NOMO-1 treated with DMSO at 0.1 percent for 48 hours (cell line): ENCODE measurements around the gene LCP2.

Experiments
- DNase-seq: peaks from one replicate; lab custom pipeline; 2025; ENCODE audit not compliant: unreplicated experiment; lab: John Stamatoyannopoulos, UW

Gene LCP2

DNA sequence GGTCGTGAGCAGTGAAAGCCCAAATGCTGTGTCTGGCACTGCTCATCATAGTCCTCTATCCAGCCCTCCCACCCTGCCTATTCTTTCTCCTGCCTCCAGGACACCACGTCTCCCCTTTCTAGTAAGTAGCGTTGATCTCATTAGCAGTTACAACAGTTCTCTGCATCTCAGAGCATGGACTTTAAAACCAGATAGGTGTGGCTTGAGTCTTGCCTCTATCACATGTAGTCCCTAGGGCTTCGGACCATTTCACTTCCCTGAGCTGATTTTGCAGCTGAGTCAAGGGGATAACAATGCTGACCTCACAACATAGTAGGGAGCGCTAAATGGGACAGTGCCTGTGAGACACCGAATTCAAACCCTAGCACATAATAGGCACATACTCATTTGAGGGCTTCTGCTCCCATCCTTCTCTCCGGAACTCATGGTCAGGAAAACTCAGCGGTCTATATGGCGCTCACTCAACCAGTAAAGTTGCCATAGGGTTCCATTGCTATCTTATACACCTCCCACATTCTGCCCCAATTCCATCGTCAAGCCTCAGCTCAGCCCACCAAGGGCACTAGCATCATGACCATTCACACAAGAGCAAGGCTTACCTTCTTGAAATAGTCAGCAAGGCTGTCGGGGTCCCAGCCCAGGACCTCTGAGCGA, 515 bp downstream of the LCP2 start:
- peak; percentile 54 for DNase-seq

DNA sequence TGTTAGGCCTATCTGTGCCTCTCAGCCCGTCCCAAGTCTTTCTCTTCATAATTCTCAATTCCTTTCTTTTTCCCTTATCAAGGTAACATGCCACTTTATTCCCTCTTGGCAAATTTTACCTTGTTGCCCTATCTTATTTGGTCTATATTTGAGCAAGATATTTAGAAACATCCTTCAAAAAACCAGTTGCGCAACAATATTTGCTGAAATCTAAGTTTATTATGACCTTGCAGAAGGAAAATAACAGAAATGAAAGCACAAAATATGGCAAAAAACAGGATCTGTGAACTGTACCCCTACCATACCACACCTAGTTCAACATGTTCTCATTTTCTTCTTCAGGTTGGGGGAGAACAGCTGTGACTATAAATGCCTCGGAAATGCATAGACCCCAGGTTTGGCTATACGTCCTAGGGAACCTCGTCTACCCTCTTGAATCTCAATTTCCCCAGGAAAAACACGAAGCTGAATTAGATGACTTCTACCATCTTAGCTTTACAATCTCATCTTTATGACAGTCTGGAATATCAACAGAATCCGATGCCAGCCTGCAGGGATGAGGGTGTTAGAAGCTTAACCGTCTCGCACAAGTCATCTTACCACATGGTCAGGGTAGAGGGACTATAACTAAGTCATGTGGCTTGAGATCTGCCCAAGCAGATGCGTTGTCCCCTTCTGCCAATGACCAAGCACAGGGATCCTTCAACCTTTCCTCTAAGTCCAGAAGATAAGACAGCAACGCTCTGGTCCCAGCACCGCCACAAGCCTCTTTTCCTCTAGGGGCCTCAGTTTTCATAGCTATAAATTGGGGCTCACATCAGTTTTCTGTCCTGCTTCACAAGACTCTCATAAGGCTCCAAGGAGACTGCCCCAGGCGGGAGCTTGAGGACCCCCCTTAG, 1.3 kb downstream of the LCP2 start:
- peak; percentile 22 for DNase-seq

DNA sequence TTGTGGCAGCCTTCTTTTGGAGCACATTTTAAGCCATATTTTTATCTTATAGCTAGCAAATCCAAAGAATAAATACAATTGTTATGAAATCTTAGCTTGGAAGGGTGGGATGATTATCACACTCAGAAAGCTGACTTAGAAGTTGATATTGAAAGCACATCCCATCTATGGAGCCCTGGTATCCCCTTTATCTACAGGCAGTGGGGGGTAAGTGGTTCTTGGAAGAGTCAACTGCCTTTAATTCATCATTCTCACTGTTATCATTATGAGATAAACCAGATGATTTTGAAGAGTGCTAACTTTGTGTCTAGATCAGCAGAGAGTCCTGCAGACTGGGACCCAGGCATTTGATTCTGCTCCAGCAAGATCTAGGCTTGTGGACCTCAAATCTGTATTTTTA, 3.0 kb downstream of the LCP2 start:
- DNase-seq, result no peak

DNA sequence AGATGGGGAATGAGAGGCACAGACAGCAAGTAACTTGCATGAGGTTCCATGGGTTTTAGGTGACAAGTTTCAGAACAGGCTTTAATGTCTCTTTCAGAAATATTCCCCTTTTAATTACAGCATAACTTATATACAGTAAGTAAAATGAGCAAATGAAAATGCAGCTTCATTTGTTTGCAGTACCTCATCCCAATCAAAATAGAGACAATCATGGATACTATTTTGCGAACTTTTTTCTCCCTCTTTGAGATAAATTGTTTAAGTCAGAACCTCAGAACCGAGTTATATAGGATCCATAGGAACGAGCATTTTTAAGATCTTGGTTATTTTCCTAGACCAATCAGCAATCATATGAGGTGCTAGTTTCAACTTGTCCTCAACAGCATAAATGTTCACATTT, 3.5 kb downstream of the LCP2 start:
- DNase-seq, result no peak

DNA sequence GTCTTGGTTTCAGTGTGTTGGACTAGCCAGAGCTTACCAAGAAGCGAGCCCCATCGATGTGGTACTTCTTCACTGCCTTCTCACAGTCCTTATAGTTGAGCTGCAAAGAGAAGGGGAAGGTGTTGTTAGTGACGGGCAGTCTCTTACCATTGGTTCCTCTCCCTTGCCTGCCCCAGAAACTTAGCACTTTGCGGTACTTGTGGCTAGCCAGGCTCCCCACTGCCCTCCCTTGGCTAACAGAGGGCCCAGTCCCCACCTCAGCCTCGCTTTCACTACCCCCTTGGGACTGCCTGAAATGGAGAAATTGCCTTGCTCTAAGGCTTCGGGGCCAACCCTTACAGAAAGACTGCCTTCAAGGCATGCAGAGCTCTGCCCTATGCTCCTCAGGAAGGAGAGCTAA, 4.3 kb downstream of the LCP2 start:
- peak; percentile 99 for DNase-seq

DNA sequence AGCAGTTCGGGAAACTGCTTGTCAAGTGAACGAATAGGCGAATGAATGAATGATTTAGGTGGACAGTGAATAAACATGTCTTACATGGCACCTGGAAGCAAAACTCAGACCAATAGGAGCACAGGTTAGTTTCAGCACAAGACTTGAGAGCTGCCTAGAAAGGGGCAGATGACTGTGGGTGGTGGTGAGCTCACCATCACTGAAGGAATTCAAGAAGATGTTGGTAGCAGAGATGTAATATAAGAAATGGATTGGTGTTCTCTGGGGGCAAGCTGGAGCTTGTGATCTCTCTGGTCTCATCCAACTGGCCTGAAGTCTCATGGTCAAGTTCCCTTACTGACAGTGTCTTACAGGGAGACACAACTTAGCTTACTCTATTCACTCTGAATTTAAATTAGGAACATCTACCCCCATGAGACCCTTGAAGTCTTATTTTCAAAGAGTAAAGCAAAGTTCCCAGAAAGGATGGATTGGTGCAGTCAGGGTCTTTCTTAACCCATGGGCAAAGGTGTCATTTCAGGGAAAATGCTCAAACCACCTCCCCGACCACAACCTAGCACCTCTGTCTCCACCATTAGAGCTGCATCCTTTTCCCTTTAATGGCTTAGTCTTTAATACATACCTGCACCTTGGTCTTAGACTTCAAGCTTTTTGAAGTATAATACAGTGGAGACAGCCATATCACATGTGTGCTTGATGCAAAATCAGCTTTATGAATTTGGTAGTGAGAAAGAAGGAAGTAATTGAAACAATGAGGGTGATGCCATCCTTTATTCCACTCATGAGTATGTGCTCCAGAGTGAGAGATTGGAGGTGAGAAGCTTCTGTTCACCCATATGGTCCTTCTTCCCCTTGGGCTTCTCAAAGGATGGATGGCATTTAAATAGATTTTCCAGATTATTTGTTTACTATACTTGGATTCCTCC, 5.1 kb downstream of the LCP2 start:
- no peak for DNase-seq

DNA sequence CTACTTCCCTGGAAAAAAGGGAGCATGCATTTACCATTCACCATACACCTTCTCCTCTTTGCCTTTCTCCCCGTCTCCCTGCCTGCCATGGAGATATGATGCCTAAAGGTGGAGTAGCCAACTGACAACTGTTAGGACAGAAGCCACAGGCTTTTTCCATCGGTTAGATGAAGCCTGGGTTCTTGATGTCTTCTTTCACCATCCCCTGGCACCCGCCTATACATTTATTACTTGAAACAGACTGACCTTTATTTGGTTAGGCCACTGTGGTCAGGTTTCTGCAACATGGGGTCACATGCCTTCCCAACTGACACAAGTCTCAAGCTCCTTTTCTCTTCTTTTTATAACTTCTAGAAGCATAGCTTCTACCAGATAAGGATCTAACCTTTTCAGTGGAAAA, 7.1 kb downstream of the LCP2 start:
- DNase-seq, result peak; percentile 69

DNA sequence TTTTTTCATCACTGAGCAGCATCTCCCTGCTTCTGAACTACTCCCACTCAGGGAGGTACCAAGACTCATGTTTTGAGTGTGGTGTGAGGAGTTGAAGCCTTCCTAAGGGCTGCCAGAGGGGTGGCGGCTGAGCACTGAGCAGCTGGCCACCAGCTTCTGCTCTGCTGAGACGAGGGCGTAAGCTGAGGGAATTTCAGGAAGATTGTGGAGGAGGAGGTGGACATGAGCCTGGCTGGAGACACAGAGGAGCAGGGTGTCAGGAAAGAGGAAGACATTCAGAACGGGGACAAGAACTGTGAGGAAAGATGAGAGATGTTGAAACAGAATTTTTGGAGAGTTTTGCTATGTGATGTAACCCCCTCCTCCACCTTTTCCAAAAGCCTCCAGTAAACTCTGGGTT, 7.8 kb downstream of the LCP2 start:
- DNase-seq, result no peak

DNA sequence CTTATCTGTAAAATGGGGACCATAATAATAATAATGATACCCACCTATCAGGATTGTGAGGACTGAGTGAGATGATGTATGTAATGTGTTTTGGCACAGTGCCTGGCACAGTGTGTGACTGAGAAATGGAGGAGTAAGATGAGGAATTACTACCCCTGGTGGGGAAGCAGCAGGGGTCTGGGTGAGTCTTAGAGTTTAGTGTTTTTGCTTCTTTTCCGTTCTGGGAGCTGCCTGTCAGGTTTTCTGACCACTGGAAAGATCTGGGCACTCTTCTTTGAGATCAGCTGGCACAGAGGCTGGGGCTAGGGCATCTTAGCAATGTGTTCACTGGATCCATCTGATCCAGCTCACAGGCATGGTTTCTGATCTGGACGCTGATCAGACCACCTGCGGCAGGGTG, 8.5 kb downstream of the LCP2 start:
- DNase-seq, result no peak

DNA sequence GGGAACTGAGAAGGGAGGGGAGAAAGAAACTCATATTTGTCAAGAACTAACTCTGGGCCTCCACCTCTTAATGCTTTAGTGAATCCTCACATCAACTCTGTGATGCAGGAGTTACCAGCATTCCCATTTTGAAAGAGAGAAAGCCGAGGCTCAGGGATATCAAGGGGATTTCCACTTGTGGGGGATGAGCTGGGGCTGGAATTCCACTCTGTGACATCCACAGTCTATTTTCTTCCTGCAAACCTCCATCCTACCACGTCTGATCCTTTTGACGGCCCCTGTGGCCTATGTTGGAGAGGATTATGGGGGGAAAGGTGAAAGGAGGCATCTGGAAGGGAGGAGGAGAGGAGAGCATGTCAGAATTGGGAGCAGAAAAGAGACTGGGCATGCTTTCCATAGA, 9.0 kb downstream of the LCP2 start:
- no peak for DNase-seq

DNA sequence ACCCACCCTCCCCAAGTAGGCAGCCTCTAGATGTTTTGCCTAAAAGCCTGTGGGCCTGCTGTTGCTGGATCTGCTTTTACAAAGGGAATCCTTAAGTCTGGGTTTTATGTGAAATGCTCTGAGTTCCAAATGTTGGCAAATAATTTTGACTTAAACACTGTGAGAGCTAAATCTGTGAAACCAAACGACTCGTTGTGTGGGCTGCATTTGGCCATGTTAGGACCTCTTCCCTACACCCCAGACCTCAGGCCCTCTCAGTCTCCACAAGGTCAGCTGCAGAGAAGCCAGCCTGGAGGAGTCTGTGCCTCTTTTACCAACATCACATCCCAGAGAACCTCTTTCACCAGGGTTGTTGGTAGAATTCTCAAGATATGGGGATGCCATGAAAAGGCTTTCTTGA, 9.4 kb downstream of the LCP2 start:
- DNase-seq, result no peak

DNA sequence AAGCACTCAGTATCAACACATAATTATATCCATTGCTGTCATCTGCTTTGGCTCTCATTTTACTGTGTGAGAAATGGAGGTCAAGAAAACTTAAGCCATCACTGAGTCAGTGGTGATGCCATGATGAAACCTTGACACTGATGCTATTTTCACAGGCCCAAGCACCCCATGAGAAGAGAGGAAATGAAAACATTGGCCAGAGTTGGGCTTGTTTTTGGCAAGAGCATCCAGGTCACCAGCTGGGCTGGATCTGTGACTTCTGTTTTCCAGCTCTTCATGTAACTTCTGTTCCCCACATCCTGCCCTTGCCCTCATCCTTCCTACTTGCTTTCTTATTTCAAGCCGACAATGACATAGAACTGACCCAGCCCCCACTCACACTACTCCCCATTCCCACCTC, 10.0 kb downstream of the LCP2 start:
- peak; percentile 33 for DNase-seq

DNA sequence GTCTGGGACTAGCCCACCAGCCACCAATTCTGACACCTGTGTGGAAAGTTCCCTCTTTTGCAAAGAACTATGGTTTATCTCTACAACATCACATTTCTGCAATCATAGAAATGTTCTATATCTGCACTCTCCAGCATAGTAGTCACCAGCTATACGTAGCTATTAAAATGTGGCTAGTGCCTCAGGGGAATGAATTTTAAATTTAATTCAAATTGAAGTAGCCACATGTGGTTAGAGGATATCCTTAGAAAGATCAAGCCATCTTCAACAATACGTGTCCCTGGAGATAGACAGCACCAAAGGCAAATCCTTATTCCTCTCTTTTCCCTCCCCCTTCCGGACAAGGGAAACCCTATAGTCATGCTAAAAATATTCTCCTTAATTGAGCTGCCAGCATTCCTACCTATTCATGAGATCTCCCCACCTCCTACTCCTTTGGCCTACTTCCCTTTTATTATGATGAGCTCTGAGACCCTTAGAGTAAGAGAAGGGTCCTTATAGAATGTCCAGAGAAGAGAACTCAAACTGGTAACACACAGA, 11.1 kb downstream of the LCP2 start:
- no peak for DNase-seq

DNA sequence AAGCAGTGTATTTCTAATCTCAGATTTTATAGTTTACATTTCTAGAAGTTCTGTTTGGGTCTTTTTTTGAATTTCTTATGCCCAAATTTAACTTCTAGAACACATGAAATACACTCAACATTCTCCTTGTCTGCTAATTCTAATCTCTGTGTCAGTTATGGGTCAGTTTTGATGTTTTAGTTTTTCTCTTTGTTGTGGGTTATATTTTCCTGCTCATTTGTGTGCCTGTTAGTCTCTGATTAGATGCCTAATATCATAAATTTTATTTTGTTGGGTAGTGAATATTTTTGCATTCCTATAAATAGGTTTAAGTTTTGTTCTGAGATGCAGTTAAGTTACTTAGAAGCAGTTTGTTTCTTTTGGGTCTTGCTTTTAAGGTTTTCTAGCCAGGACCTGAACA, 12.4 kb downstream of the LCP2 start:
- DNase-seq, result no peak

DNA sequence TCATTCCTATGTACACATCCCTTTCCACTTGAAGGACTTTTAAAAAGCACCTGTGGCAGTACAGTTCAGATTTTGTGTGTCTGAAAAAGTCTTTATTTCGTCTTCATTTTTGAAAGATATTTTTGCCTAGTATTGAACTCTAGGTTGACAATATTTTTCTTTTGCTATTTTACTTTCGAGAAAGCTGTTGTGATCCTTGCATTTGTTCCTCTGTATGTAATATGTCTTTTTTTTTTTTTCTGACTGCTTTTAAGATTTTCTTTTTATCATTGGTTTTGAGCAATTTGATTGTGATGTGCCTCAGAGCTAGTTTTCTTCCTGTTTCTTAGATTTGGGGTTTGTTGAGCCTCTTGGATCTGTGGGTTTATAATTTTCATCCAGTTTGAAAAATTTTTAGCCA, 13.3 kb downstream of the LCP2 start:
- DNase-seq, result no peak

DNA sequence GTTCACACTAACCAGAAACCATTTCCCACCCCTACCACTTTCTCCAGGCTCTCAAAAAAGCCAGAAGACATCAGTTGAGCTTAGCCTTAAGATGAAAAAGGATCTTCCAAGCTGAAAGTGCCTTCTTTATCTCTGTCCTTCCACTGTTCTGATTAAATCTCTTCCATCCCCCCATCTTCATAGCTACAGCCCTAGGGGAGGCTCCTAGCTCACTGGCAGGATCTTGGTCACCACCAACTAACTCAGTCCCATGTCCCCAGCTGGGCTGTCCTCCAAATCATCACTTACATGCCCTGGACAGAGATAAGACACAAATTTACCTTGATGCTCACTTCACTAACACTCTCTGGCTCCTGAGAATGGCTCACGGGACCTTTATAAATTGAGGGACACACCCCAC, 14.3 kb downstream of the LCP2 start:
- DNase-seq, result no peak

DNA sequence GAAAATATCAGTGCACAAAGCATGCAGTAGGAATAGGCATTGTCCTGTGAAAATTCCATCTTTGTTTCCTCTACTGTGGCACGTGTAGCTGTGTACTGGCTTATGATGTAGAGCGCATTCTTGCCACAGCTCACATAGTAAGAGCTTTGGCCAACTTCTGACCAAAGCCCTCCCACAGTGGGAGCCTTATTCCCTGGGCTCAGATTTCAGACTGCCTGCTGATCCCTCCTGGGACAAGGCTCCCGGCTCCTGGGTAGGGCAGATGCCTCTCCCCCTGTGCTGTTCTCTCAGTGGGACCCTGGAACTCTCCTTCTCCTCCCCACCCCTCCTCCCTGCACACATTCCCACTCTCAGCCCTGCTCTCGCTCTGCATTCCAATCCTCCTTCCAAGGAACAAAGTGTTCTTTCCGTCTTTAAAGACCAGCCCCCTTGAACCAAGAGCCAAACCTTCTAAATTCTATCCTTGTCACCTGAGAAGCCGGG, 17.5 kb downstream of the LCP2 start:
- DNase-seq, result no peak

DNA sequence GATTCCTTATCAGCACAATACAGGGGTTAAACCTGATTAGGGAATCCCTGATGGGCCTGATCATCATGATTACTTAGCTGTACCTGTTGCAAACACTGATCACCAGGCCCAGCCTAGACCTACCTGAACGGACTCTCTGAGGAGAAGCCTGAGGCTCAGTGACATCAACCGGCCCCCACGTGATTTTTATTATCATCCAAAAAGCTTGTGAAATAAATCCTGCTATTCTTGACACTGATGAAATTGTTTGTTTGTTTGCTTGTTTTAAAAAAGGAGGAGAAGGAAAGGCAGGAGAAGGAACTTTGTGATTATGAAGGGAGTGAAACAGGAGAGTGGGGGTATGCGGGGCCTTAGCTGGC, 18.1 kb downstream of the LCP2 start:
- DNase-seq, result no peak

DNA sequence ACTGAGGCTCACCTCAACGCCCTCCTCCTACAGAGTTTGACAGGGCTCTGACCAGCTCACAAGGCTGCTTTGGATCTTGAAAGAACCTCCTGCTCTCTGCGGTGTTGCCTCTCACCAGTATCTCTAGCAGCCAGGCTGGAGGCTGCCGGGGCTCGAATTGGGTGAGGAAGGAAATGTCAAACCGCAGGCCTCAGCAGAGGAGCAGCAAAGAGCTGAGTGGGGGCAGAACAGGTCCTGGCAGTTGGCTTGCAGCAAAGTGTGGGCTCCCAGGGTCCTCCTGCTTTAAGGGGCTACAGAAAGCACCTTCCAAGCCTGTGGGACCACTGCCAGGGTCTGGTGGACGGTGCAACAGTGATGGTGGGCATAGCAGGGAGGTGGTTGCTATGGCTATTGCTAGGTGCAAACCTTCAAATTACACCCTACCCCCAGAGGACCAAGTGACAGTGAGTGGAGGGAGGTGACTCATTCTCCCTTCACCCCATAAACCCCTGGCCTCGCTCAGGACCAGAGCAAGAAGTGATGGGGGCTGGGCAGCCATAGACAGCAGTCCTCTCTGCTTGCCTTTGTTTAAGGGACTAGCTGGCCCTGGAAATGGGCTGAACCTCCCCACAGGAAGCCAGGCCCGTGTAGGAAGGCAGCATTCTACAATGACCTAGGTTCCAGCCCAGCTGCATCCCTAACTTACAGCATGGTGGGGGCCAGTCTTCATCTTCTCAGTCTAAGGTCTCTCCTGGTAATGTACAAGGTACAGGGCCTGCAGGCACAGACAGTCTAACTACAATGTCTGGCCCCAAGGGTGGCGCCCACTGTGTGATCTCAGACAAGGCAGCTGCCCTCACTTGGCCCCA, 18.7 kb downstream of the LCP2 start:
- DNase-seq, result peak; percentile 91

DNA sequence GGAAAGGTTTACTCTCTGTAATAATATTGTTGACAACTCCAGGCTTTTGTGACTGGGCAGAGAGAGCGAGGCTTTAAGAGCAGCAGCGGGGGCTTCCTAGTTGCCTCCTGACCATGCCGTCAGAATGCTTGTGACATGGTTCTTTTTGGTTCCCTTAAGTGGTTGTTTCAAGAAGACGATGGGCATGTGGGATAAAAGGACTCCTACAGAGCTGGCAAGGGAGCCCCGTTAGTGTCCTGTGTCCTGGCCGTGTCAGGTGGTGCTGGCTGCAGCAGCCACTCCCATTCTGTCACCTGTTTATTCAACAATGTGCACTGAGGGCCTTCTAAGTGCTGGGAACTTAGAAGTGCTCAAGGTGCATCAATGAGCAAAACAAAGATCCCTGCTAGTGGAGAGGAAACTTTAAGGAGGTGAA, 19.7 kb downstream of the LCP2 start:
- DNase-seq, result peak; percentile 10
